ENCODE data around the gene UPK1A.

DNA sequence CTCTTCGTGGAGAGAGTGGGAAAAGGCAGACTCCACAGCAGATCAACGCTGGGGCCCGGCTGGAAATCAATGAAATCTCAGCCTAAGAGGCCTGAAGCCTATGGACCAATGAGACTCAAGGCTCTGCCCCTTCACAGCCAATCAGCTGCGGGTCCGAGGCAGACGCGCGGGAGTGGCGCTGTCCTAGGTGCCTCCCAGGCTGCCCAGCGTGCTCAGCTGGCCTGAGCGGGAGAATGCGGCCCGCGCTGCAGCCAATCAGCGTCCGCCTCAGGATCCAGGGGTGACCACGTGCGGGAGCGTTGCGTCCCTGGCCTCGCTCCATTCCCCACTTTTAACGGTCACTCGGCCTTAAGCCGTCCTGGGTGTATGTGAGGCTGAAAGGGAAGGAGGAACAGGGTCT lies 37.9 kb downstream of the UPK1A start, which contains the start of gene ZBTB32:
- TF ChIP-seq, protein P1, sequence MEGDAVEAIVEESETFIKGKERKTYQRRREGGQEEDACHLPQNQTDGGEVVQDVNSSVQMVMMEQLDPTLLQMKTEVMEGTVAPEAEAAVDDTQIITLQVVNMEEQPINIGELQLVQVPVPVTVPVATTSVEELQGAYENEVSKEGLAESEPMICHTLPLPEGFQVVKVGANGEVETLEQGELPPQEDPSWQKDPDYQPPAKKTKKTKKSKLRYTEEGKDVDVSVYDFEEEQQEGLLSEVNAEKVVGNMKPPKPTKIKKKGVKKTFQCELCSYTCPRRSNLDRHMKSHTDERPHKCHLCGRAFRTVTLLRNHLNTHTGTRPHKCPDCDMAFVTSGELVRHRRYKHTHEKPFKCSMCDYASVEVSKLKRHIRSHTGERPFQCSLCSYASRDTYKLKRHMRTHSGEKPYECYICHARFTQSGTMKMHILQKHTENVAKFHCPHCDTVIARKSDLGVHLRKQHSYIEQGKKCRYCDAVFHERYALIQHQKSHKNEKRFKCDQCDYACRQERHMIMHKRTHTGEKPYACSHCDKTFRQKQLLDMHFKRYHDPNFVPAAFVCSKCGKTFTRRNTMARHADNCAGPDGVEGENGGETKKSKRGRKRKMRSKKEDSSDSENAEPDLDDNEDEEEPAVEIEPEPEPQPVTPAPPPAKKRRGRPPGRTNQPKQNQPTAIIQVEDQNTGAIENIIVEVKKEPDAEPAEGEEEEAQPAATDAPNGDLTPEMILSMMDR (conservative IDR thresholded peaks at IDR 0.05; ENCODE audit: low read length), result no peak
- no peak for TF ChIP-seq EZH2phosphoT487 (IDR thresholded peaks at IDR 0.05; ENCODE audit: borderline replicate concordance, low read depth, low read length)
